NCI-H187 (cell line): ENCODE results near the gene ZMYND11.
"Not testable (repeated sequence)": the region's sequence is repeated elsewhere in the genome, so short reads cannot be mapped to it uniquely, and the experiment has no call there.

Experiments
- DNase-seq, 2 experiments: peaks; one replicate each; lab custom pipeline; 2025; lab: John Stamatoyannopoulos, UW

Gene ZMYND11

DNA sequence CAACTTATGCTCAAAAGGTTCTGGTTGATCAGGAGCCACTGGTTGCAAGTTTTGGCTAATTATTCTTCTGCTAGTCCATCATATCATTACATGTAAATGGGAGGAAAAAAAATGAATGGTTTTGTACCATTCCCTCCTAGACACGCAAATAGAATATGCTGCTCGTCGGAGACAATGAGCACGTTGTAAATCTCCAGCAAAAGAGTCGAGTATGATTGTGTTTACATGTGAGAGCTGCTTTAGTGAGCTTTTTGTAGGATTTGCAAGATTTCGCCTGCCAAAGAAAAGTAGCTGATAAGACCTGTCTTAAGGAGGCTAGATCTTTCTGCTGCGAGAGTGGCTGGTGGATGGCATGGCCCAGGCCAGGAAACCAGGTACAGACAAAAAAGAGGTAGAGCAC, 109.0 kb downstream of the ZMYND11 start:
- DNase-seq, result no peak

DNA sequence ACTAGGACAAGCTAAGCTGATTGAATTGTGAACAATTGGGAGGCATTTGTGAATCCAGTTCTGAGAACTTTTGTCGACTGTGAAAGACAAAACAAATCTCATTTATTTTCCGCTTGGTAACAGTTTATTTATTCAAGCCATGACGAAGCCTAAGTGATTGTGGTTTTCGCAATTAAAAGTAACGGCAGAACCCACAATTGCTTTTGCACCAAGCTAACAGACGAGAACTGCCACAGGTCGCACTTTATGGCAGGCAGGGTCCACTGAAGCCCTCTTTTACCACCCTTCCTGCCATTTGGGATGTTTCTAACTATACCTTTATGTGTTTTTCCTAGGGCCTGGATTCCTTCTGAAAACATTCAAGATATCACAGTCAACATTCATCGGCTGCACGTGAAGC, 111.2 kb downstream of the ZMYND11 start:
- DNase-seq, result no peak

DNA sequence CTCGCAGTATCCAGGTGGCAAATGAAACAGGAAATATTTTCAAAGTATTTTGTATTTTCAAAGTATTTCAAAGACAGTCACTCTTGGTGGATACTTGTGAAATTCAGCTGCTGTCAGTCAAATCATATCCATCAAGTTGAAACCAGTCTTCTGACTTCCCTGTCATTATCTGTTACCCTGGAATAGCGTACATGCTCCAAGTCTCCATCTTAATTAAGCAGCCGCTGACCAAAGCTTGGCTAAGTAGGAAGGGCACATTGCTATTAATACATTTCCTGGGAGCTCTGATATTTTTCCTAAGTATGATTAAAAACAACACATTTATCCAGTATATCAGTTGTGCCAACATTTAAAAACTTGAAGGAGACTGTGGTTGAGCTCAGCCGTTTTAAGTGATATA, 112.2 kb downstream of the ZMYND11 start:
- DNase-seq, result no peak

DNA sequence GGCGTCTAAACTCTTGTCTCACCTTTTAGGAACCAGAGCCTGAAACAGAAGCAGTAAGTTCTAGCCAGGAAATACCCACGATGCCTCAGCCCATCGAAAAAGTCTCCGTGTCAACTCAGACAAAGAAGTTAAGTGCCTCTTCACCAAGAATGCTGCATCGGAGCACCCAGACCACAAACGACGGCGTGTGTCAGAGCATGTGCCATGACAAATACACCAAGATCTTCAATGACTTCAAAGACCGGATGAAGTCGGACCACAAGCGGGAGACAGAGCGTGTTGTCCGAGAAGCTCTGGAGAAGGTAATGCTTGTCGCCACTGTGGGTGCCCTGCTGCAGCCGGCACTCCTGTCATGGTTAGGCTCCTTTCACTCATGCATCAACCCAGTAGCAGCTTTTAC, 113.1 kb downstream of the ZMYND11 start:
- peak in 1 of 2 experiments; percentile 33 for DNase-seq

DNA sequence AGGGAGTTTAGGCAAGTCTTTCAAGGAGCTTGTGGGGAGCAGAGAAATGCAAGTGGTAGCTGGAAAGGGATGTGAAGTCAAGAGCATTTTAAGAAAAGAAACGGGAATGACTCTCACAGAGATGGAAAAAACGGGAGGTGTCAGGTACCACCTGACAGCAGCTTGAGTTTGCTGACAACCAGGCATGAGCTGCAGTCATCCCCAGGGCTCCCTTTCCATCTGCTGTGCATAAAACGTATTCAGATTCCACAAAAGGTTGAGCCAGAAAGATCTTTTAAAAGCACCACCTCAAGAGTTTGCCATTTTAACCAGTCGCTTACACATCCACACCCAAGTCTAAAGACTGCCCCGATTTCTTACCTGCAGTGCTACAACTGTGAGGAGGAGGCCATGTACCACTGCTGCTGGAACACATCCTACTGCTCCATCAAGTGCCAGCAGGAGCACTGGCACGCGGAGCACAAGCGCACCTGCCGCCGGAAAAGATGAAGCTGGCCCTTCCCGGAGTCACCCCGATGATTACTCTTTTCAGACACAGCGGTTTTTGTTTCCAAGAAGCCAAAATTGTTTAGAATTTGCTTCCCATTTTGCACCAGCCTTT, 116.8 kb downstream of the ZMYND11 start:
- no peak for DNase-seq

DNA sequence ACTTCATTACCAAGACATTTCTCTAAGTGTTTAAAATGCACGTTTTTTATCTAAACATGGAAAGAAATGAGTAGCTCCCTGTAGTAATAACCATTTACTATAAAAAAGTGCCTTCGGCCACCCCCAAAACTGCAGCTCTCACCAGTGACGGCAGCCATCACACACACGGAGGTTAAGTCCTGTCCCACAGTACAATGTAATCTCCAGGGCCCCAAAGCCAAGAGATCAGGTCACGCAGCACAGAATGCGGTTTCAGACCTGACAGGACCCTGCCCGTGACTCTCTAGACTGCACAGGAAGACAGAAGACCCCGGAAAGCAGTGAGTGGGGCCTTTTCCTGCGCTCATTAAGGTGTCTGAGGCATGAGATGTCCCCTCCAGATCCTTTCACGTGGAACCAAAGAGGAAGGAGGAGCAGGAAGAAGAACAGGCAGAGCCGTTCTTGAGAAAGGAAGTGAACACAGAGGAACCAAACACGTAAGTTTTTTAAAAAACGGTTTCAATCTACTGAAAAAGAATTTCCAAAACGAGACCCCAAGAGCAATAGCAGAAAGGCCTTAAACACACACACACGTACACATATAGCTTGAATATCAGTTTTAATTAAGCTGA, 125.7 kb downstream of the ZMYND11 start:
- DNase-seq, result no peak

DNA sequence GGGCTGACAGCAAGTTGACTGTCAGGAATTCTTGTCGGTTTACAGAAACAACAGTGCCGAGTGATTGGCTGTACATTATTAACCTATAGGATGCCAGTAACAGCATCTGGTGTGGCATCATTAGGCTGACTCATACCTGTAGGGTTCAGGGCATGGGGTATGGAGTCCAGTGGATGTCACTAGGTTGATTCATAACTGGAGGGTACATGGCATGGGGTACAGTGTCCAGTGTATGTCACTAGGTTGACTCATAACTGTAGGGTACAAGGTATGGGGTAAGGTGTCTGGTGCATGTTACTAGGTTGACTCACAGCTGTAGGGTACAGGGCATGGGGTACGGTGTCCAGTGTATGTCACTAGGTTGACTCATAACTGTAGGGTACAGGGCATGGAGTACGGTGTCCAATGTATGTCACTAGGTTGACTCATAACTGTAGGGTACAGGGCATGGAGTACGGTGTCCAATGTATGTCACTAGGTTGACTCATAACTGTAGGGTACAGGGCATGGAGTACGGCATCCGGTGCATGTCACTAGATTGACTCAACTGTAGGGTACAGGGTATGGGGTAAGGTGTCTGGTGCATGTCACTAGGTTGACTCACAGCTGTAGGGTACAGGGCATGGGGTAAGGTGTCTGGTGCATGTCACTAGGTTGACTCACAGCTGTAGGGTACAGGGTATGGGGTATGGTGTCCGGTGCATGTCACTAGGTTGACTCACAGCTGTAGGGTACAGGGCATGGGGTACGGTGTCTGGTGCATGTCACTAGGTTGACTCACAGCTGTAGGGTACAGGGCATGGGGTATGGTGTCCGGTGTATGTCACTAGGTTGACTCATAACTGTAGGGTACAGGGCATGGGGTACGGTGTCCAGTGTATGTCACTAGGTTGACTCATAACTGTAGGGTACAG, 129.2 kb downstream of the ZMYND11 start:
- not testable (repeated sequence) for DNase-seq

DNA sequence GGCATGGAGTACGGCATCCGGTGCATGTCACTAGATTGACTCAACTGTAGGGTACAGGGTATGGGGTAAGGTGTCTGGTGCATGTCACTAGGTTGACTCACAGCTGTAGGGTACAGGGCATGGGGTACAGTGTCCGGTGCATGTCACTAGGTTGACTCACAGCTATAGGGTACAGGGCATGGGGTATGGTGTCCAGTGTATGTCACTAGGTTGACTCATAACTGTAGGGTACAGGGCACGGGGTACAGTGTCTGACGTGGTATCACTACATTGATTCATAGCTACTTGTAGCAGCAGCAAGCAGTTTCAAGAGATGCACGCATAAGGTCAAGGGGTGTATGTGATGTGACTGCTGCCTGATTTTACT, 129.8 kb downstream of the ZMYND11 start:
- DNase-seq, result not testable (repeated sequence)

DNA sequence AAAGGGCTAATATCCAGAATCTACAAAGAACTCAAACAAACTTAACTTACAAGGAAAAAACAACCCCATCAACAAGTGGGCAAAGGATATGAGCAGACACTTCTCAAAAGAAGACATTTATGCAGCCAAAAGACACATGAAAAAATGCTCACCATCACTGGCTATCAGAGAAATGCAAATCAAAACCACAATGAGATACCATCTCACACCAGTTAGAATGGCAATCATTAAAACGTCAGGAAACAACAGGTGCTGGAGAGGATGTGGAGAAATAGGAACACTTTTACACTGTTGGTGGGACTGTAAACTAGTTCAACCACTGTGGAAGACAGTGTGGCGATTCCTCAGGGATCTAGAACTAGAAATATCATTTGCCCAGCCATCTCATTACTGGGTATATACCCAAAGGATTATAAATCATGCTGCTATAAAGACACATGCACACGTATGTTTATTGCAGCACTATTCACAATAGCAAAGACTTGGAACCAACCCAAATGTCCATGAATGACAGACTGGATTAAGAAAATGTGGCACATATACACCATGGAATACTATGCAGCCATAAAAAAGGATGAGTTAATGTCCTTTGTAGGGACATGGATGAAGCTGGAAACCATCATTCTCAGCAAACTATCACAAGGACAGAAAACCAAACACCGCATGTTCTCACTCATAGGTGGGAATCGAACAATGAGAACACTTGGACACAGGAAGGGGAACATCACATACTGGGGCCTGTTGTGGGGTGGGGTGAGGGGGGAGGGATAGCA, 130.7 kb downstream of the ZMYND11 start:
- DNase-seq, result not testable (repeated sequence)

DNA sequence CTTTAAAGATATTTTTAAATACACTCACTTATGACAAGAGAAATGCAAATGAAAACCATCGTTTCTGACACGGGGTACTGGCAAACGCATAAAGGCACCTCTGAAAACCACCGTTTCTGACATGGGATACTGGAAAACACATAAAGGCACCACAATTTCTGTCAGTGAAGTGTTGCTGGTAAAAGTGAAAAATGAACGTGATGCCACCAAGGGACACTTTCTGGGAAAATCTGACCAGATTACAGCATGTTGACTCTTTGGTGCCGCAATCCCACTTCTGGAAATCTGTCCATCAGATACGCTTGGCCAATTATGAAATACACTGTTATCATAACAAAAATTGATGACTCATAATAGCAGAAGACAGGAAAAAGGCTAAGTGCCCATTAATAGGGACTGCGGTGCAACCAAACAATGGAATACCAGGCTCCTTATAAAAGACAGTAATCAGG, 131.7 kb downstream of the ZMYND11 start:
- no peak for DNase-seq

DNA sequence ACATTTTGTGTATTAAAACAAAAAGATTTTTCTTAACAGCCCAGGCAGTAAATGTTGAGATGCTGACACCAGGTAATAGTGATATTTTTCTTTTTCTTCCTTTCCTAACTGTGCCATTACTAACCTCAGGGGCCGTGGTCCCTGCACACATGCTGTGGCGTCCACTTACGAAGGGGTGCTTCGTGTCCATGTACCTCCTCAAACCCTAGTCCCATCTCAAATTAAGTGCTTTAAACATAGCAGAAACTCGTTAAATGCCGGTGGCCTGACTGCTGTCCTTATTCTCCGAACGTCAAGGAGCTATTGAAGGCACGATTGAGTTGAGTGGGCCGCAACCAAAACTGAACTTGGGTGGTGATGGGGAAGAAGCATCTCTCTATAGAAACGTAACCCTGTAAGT, 132.4 kb downstream of the ZMYND11 start:
- no peak for DNase-seq

DNA sequence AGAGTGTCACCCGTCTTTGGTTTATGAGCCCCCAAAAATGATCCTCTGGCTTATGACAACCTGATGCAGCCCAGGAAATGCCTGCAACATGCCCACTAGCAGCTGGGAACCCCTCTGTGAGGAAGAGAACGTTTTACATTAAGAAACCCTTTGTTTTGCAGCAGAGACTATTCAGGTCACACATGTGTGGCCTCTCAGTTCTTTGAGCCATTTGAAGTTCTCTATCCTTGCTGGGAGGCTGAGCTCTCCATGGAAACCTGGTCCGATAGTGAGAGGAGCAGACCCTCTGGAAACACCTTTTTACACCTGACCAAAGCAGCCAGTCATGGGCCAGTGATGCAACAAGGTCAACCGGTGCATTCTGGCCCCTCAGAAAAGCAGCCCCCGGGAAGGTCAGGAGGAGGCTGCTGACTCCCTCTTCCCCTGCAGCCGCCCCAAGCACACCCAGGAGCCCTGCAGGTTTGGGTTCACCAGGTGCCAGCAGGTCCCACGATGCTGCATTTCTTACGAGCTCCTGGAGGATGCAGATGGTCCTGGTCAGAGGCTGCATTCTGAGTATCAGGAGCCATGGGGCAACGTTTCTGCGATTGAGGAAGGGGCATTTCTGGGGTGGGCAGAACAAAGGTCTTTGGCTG, 134.3 kb downstream of the ZMYND11 start:
- no peak for DNase-seq

DNA sequence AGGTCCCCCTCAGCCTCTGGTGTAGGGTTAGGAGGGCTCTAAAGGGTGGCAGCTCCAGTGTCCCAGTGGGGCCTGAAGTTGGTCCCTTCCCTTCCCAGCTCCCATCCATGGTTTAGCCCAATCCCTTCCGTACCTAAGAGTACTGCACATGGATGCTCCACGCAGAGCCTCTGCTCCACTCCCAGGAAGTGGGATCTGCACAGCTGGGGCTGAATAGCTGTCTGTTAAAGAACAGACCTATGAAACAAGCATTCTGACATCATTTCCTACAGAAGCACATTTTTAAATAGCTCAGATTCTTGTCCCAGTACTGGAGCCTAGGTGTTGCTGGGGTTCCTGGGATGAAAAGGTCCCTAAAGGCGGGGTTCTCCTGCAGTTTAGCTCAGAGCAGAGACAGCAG, 135.9 kb downstream of the ZMYND11 start:
- DNase-seq, result no peak

DNA sequence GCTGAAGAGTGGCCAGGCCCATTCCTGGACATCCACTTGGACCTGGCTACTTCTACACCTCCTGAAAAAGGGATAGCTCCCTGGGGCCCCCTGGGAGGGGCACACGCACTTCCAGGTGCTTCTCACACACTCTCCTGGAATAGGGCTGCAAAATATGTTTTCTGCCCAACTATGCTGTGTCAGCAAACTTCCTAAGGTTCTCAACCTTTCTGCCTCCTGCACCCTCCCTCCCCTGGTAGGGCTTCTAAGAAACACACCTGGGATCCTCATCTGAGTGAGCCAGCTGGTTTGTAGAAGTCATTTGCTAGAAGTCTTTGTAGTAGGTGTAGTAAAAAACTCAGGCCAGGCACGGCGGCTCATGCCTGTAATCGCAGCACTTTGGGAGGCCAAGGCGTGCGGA, 136.5 kb downstream of the ZMYND11 start:
- DNase-seq, result no peak

DNA sequence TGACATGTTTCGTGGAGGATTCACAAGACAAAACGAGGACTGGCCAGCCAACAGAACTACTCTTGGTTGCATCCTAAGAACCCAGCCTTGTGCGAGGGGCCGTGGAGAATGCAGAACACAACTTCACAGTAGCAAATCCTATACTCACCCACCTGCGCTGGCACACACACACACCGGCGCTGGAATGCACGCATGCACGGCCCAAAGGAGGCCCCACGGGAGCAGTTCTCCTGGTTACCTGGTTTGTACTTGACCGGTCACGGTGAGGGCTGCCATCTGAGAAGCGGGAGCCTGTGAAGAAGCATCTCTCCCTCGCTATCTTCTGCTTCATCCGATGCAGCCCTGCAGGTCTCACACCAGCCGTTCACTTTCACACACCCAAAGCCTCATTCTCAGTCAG, 137.8 kb downstream of the ZMYND11 start:
- peak; percentile 9 to 29 for DNase-seq

DNA sequence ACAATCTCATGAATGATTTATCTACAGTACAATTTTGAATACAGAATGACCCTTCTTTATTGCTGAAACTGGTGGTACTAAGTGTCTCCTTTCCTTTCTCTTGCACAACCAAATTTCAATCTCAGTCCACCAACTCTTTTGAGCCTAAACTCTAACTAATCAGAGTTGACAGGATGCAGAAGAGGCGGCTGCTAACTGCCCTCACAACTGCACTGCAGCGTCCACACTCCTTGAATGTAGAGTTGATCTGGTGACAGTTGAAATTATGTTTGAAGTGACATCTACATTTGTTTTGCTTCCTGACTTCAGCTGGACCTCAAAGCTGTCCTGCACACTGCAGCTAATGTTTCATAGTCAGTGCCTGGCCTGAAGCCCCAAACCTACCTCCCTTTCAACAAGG, 139.6 kb downstream of the ZMYND11 start:
- DNase-seq, result no peak

DNA sequence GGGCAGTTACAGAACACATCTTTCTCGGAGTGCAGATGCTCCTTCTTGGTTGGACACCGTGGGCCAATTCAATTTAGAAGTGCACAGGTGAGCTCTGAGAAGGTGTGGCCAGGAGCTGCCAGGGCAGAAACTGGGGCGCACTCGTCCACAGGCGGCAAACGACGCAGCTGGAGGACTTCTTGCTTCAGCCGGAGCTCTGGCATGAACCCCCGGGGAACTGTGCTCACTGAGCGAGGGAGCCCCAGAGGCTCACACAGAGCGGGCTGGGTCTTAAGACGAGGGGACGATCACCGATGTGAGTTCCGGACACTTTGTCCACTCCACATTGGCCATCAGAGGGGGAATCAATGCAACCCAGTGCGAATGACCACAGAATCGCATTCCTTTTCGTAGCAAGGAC, 140.4 kb downstream of the ZMYND11 start:
- no peak for DNase-seq

DNA sequence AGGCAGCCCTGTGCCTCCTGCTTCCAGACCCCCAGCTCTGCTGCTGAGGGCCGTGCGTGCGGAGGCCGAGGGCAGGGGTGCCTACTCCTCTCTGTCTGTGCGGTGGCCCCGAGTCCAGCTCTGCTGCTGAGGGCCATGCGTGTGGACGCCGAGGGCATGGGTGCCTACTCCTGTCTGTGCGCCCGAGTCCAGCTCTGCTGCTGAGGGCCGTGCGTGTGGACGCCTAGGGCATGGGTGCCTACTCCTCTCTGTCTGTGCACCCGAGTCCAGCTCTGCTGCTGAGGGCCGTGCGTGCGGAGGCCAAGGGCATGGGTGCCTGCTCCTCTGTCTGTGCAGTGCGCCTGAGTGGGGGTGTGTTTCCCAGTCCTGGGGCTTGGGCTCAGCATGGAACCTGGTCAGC, 142.7 kb downstream of the ZMYND11 start:
- DNase-seq, result no peak

DNA sequence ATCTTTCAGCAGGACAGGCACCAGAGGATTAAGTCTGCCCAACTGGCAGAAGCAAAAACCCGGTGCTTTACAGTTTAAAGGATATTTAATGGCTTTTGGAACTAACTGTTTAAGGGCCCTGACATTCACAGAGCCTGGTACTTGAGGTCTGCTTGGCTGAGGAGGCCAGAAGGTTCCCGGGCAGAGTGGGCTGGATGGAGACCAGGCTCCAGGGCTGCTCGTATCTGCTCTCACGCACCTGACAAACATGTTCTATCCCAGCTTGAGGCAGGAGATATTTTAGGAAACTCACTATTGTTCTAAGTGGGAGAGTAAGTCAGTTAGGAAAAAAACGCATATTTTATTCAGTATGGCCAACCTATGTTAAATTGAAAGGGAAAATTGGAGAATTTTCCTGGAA, 143.5 kb downstream of the ZMYND11 start:
- no peak for DNase-seq

DNA sequence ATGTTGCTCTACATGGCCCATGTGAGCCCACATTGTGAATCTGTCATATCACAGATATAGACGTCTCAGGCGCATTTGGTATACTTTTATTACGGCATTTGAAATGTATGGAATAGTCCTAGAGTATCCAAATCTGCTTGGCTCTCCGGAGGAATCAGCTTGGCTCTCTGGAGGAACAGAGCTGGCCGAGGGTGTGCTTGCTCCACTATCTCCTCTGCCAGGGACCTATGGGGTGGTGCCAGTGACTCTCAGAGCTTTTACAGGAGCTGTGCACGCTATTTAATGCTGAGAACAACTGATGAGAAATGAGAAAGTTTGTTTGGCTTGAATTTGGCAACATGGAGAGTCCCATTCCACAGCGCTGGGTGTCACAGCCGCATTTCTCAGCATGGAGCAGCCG, 144.0 kb downstream of the ZMYND11 start:
- no peak for DNase-seq

DNA sequence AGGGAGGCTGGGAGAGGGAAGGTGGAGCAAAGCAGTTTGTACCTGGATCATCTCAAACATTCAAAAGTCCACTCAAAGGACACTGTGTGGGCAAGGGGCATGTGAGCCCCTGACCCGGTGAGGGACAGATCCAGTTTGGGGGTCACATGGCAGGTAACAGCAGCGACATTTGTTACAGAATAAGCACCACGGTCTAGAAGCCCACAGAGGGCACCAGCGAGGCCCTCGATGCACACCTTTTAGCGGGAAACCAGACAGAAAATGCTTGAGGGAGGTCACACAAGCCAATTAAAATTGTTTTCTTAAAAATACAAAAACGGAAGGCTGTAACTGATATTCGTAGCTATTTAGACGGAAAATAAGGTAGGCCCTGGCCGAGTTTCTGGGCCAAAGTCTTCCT, 144.4 kb downstream of the ZMYND11 start:
- no peak for DNase-seq
